Cardiac muscle cell (in vitro differentiated cells and primary cell): ENCODE results near the gene TBC1D5. TPM values are rescaled to one million over a fixed set of nuclear protein-coding genes. Genes with fewer than 3 reads are reported as not detected.

Experiments used
- DNase-seq, 2 donors: peaks; one replicate each; pipeline versions ENCODE4 v3.0.0 to v3.0.0-alpha.2; 2010 to 2017; ENCODE audit warnings: low read depth in 1 of 2, low spot score in 1 of 2
- H3K27ac ChIP-seq: fragments of 200-600 bp; sonication (generic); 2 replicates; pipeline ENCODE4 v1.5.1; 2016
- H3K27me3 ChIP-seq: fragments of 200-600 bp; sonication (generic); 2 replicates; pipeline ENCODE4 v1.6.0; 2016; ENCODE audit warnings: control low read depth
- H3K36me3 ChIP-seq: fragments of 200-600 bp; sonication (generic); 2 replicates; pipeline ENCODE4 v1.5.1; 2016; ENCODE audit warnings: control low read depth
- H3K4me1 ChIP-seq: fragments of 200-600 bp; sonication (generic); 2 replicates; pipeline ENCODE4 v1.8.1; 2017; ENCODE audit warnings: low read depth, mild to moderate bottlenecking, mixed run types
- H3K4me3 ChIP-seq: fragments of 200-600 bp; sonication (generic); 2 replicates; pipeline ENCODE4 v1.5.1; 2016; ENCODE audit warnings: mild to moderate bottlenecking
- H3K9me3 ChIP-seq: fragments of 200-600 bp; sonication (generic); 2 replicates; pipeline ENCODE4 v1.5.1; 2017; ENCODE audit warnings: low read depth, mild to moderate bottlenecking, control low read depth
- polyA plus RNA-seq: library from polyadenylated mRNA; unstranded; fragments of >200 nt; fragmentation: Nextera tagmentation; extraction: Ambion mirVana; gene quantifications from 2 replicates; pipeline ENCODE4 v1.2.1, GENCODE V29; 2016
- total RNA-seq: library from RNA; depleted of rRNA; stranded (reverse); fragments of >200 nt; gene quantifications from 2 replicates; pipeline ENCODE4 v1.2.3, GENCODE V29; 2016
- TF ChIP-seq, protein P1 (sequence below): IDR thresholded peaks from 2 replicates; pipeline ENCODE4 v1.5.1; 2012; ENCODE audit warnings: low read depth, mild to moderate bottlenecking, low read length

Gene TBC1D5
- total and polyA plus RNA-seq, 2 experiments from 2014 or later, result 34.5 to 66.6 TPM

DNA sequence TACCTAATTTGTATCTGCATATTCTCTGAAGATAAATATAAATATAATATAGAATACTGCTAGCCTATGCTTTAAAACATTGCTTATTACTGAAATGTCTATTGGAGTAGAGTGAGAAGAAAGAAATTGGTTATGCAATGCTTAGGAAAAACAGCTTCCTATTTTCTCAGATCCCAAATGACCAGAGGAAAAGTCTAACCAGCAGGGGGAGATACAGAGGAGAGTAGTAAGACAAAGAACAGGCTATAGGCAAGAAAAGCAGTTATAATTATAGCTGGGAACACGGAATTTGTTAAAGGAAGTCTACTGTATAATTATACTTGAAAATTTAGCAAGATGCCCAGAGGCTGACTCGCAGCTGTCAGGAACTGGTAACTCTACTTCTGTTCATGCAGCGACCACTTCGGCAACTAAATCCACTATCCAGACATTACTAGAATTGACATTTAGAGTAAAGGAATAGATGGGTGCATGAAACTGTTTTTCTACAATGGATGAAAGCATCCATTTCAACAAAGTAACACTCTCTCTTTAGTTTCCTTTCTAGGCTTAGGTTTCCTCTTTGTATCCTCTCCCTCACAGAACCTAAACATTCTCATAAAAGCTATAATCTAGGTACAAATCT lies 97.2 kb downstream of the TBC1D5 start:
- H3K4me3 ChIP-seq, result no peak overlapping the region
- no peak overlapping the region for H3K27ac ChIP-seq
- H3K27me3 ChIP-seq, result no peaks in the 10 kb centered on the region
- no peaks in the 10 kb centered on the region for H3K4me1 ChIP-seq
- TF ChIP-seq, protein P1, sequence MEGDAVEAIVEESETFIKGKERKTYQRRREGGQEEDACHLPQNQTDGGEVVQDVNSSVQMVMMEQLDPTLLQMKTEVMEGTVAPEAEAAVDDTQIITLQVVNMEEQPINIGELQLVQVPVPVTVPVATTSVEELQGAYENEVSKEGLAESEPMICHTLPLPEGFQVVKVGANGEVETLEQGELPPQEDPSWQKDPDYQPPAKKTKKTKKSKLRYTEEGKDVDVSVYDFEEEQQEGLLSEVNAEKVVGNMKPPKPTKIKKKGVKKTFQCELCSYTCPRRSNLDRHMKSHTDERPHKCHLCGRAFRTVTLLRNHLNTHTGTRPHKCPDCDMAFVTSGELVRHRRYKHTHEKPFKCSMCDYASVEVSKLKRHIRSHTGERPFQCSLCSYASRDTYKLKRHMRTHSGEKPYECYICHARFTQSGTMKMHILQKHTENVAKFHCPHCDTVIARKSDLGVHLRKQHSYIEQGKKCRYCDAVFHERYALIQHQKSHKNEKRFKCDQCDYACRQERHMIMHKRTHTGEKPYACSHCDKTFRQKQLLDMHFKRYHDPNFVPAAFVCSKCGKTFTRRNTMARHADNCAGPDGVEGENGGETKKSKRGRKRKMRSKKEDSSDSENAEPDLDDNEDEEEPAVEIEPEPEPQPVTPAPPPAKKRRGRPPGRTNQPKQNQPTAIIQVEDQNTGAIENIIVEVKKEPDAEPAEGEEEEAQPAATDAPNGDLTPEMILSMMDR, result peak; percentile 82
- H3K9me3 ChIP-seq, result no peaks in the 10 kb centered on the region
- no peaks in the 10 kb centered on the region for H3K36me3 ChIP-seq
- DNase-seq, result peak; percentile 68 to 86

DNA sequence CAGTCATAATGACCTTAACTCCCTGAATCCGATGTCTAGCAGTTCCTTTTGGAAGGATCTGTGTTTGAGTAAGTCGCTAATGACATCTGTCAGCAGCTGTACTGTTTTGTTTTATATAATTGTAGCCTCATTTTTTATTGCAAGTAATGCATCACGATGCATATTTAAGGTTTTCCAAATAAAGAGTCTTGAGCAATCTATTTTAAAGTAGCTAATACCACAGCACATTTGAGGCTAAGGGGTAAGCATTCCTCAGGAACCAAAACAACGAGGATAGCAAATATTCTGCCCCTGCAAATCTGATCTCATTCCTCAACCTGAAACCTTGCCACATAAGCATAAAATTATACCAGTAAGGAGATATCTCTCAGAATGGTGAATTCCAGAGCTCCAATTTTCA lies 98.7 kb downstream of the TBC1D5 start:
- H3K9me3 ChIP-seq, result no peaks in the 10 kb centered on the region

GRCh38 chr3:17642474-17642873 lies 100.0 kb downstream of the TBC1D5 start:
- Histone ChIP-seq H3K4me1 (no peaks in the 10 kb centered on the region), H3K36me3 (no peaks in the 10 kb centered on the region), H3K9me3 (no peaks in the 10 kb centered on the region), H3K27me3 (no peaks in the 10 kb centered on the region), H3K27ac (no peak overlapping the region), H3K4me3 (no peak overlapping the region)
- TF ChIP-seq, protein P1, result no peak
- peak in 1 of 2 donors; percentile 13 for DNase-seq

More for the DNA sequence above, 98.7 kb downstream of the TBC1D5 start:
- Histone ChIP-seq H3K4me1 (no peaks in the 10 kb centered on the region), H3K27me3 (no peaks in the 10 kb centered on the region), H3K4me3 (no peak overlapping the region), H3K27ac (no peak overlapping the region), H3K36me3 (no peaks in the 10 kb centered on the region)
- peak in 1 of 2 donors; percentile 71 for DNase-seq
- TF ChIP-seq, protein P1, result no peak

DNA sequence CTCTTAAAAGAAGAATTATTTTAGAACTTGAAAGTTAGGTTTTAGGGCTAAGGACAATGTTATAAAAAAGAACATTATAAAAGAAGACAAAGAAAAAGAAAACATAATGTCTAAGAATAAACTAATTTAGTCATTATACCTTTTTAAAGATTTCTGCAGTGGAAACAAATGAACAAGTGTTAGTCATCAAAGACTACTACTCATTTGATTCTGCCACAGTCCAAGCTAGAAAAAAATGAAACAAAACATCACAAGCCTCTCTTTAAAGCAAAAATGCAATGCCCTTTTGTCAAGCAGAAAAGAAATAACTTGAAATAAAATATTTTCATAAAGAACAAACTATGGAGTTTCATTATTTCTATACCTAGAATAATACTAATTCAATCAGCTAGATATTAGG lies 102.0 kb downstream of the TBC1D5 start:
- peak in 1 of 2 donors; percentile 24 for DNase-seq
- H3K27ac ChIP-seq, result no peak overlapping the region

DNA sequence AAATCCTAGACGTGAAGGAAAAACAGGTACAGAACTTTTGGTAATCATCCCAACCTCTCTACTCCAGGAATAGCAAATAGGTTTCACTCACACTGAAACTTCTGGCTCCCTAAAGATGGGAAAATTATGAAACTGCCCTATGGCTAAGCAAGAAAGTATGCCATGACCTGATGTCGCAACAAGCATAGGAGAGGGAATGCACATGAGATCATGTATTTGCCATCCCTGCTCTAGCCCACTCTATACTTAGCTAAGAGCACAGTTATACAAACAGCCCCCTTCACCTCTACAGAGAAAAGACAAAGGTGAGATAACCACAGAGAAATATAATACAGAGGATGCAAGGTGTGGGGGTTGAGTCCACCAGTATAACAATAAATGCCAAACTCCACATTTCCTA lies 102.7 kb downstream of the TBC1D5 start:
- H3K27ac ChIP-seq, result no peak overlapping the region
- no peaks in the 10 kb centered on the region for H3K9me3 ChIP-seq
- TF ChIP-seq, protein P1, result no peak
- H3K4me3 ChIP-seq, result no peak overlapping the region
- DNase-seq, result peak in 1 of 2 donors; percentile 93
- no peaks in the 10 kb centered on the region for H3K27me3 ChIP-seq
- no peaks in the 10 kb centered on the region for H3K4me1 ChIP-seq
- no peaks in the 10 kb centered on the region for H3K36me3 ChIP-seq

More for the DNA sequence above, 102.0 kb downstream of the TBC1D5 start:
- TF ChIP-seq, protein P1, result no peak
- Histone ChIP-seq H3K36me3 (no peaks in the 10 kb centered on the region), H3K9me3 (no peaks in the 10 kb centered on the region), H3K27me3 (no peaks in the 10 kb centered on the region), H3K4me1 (no peaks in the 10 kb centered on the region), H3K4me3 (no peak overlapping the region)
